ENCODE data around the gene DSCAM.

- TF ChIP-seq CTCF (IDR thresholded peaks at IDR 0.05) (no peak), POLR2A (IDR thresholded peaks at IDR 0.05) (no peak)
These were observed 563.8 kb downstream of the DSCAM start for GRCh38 chr21:40282912-40283886.
